CD4-positive, alpha-beta T cell treated with Interleukin-10 for 1 hour (primary cell): ENCODE measurements around the gene GMEB2.

Source experiments
- DNase-seq: peaks from one replicate; pipeline ENCODE4 v3.0.0-alpha.2; 2020

Gene GMEB2

GRCh38 chr20:63611646-63612045 is 15.3 kb downstream of the GMEB2 start:
- no peak for DNase-seq

GRCh38 chr20:63610581-63611435 is 16.1 kb downstream of the GMEB2 start:
- DNase-seq = no peak

- no peak for DNase-seq
These were observed 20.2 kb downstream of the GMEB2 start for GRCh38 chr20:63606686-63607085.

- no peak for DNase-seq
These were observed 24.6 kb downstream of the GMEB2 start for GRCh38 chr20:63602321-63602720.

- DNase-seq = peak; percentile 70
These were observed 25.2 kb downstream of the GMEB2 start for GRCh38 chr20:63601679-63602078.

GRCh38 chr20:63599396-63600050 is 27.4 kb downstream of the GMEB2 start:
- no peak for DNase-seq

GRCh38 chr20:63598479-63599395 is 28.2 kb downstream of the GMEB2 start:
- no peak for DNase-seq

GRCh38 chr20:63597651-63598478 is 29.0 kb downstream of the GMEB2 start:
- DNase-seq = no peak

DNA sequence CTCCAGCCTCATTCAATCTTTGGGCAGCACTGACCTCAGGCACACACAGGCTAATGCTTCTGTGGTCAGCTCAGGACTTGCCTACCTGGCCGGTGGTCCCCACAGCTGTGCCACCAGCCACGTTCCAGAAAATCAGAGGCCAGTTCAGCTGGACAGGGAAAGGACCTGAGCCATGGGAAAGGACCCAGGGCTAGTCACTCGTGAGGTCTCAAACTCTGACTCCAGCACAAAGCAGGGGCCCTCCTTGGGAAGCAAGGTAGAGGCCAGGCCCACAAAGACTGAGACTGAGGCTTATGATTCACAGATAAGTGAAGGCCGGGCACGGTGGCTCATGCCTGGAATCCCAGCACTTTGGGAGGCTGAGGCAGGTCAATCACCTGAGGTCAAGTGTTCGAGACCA is 30.5 kb downstream of the GMEB2 start:
- DNase-seq = no peak

GRCh38 chr20:63595416-63596127 is 31.3 kb downstream of the GMEB2 start:
- DNase-seq = no peak

DNA sequence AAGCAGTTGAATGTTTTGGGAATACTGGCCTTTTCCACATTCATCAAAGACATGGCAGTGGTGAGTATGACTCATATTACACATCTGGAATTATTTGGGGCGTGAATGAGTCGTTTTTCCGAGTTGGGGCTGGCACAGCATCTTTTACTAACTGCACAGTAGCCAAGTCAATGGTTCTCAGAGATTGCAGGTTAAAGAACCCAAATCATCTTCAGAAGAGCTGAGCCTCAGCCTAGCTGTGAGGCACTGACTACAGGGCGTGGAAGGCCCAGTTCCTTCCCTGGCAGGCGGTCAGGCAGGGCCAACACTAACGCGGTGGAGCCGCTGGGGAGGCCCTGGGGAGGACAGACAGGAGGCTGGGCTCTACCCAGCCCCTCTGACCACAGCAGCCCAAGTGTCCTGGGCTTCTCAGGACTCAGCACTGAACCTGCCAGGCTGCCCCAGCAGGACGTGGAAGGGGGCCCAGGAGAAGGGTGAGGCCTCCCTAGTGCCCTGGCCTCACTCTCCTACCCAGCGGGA is 32.8 kb downstream of the GMEB2 start:
- no peak for DNase-seq

DNA sequence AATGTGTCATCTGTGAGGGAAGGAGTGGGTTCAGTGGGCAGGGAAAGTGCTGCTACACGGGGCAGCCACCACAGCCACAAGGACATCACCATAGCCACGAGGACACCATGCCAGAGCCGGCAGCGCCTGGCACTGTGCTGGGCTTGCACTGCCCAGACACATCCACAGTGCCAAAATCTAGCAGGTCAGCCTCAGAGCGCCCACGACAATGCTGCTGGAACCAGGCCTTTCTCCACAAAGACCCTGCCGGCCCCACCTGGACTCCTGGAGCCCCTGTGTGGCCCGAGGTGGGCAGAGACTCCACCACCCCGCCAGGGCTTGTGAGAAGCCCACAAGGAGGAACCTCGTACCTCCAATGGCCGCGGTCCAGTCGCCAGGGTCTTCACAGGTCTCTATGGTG is 34.2 kb downstream of the GMEB2 start:
- no peak for DNase-seq

DNA sequence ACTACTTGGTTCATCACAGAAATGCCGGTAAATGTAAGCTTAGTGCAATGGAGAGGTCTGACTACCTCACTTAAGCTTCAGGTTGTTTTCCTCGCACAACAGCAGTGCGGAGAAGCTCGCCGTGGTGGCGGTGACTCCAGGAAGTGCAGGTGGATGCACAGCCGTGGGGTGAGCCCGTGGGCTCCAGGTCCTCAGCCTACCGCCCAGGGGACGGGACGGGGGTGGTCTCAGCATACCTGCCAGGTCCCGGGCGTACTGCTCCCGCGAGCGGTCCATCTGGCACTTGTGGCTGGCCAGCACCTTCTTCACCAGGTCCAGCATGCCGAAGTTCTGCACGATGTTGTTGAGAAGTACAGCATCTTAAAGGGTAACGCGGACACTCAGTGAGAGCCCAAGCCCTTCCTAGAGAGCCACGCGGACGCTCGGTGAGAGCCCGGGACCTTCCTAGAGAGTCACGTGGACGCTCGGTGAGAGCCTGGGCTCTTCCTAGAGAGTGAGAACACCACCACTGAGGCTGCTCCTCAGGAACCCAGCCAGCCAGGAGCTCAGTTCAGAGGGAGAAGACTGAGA is 35.0 kb downstream of the GMEB2 start:
- DNase-seq = no peak

GRCh38 chr20:63591147-63591533 is 35.8 kb downstream of the GMEB2 start:
- DNase-seq = no peak

GRCh38 chr20:63590218-63591146 is 36.4 kb downstream of the GMEB2 start:
- no peak for DNase-seq

GRCh38 chr20:63589261-63590217 is 37.4 kb downstream of the GMEB2 start:
- no peak for DNase-seq

DNA sequence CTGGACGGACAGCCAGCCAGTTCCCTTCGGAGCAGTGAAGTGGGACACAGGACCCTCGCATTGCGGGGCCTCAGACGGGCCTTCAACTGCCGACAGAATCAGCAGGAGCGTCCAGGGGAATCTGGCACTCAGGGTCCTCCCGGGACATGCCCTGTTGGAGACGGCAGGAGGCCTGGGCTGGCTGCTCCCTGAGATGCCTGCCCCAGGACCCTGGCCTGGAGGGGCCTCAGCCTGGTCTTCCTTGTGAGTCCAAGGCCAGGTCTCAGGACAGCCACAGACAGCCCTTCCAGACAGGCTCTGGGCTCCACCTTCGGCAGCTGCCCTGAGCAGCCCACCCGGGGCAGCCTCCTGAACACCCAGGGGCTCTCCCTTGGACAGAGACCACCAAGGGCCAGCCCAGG is 38.3 kb downstream of the GMEB2 start:
- DNase-seq = no peak

DNA sequence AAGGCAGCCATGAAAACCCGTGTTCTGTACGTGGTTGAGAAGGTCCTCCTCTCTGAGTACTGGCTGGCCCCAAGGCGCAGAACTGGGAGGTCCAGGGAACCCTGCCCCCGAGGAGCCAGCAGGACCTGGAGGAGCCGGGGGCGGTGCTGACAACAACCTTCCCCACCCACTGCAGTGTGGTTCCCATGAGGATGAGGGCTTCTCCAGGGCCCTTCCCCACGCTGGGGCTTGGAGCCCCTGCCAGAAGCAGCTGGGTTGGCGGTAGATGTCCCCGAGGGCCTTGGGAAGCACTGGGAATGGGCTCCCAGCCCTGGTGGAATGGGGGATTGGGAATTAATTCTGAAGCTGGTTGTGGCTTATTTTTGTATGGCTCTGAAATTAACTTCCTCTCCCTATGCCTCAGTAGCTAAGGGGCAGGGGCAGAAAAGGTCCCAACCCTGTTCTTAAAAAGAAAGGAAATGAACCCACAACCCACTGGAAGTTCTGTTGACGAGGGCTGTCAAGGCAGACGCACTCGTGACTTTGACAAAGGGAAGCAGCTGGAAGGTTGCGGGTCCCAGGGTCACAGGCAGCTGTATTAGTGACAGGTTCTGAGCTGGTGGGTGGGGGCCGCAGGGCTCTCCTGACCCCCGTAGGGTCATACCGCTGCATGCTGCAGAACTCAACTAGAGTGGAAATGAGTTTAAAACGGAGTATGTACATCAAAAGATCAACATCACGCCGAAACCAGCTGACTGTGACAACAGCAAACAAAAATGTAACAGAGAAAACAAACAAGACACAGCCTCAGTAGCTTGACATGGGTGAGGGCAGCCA is 38.9 kb downstream of the GMEB2 start:
- DNase-seq = no peak
